Right lobe of liver (tissue), 4 donors: Measurements from ENCODE around the gene SMU1.

Experiments
- CTCF ChIP-seq, 4 donors: fragments of 200-600 bp in 3 of 4; fragments of 450-650 bp in 1 of 4; IDR thresholded peaks; one replicate each; pipeline versions ENCODE4 v1.5.1 to v1.8.0; 2016 to 2022; ENCODE audit warnings: antibody characterized with exemption in 4 of 4, mild to moderate bottlenecking in 2 of 4
- POLR2A ChIP-seq: fragments of 450-650 bp; IDR thresholded peaks from one replicate; pipeline ENCODE4 v1.6.1; 2017; ENCODE audit warnings: antibody characterized with exemption, mild to moderate bottlenecking
- donor health status: DM: no; HTN: no; CAD: no.
- donor health status: DM: no; HTN: no; CAD: no.
- donor health status: DM: no; HTN: yes; CAD: no.

DNA sequence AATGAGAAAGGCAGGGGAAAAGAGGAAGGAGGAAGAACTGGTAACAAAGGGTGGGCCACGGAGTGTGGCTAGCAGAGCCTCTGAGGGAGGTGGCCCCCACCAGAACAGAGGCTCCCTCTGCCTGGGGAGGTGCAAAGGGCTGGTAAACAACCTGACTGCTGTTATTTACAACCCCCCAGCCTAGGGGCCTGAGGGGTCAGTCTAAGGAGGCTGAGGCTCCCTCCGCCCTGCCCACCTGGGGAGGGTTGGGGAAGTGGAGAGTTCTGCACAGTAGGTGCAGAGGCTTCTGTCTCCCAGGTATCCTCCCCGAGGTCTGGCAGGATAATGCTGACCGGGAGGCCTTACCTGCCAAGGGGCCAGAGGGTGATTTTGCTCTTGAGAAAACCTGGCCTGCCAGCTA lies 35.6 kb upstream of the SMU1 start:
- no peak for TF ChIP-seq POLR2A
- no peak for TF ChIP-seq CTCF (IDR thresholded peaks at IDR 0.05)
